ENCODE results near the gene MICB.

GRCh38 chr6:31453259-31453658 lies 44.7 kb upstream of the MICB start:
- TF ChIP-seq POLR2A (IDR thresholded peaks at IDR 0.05) (no peak), CTCF (IDR thresholded peaks at IDR 0.05) (no peak)

Measured in sigmoid colon (tissue), 3 donors.